WERI-Rb-1 (cell line): ENCODE data around the gene ATP11A.

ENCODE experiments used
- DNase-seq: peaks from one replicate; pipeline ENCODE4 v3.0.0-alpha.2; 2020
- H3K27ac ChIP-seq: fragments of 250-450 bp; sonication (Bioruptor Pico); 2 replicates; pipeline ENCODE4 v1.5.1; 2020; ENCODE audit warnings: mild to moderate bottlenecking, moderate library complexity
- H3K27me3 ChIP-seq: fragments of 250-450 bp; sonication (Bioruptor Pico); 2 replicates; pipeline ENCODE4 v1.5.1; 2021; ENCODE audit warnings: mild to moderate bottlenecking, low read depth, moderate library complexity; ENCODE audit not compliant: insufficient read depth, severe bottlenecking
- H3K36me3 ChIP-seq: fragments of 250-450 bp; sonication (Bioruptor Pico); 2 replicates; pipeline ENCODE4 v1.5.1; 2020; ENCODE audit warnings: mild to moderate bottlenecking, moderate library complexity
- H3K4me3 ChIP-seq: 2 replicates; pipeline ENCODE4 v1.5.1; 2011; ENCODE audit warnings: low read depth, mild to moderate bottlenecking, control low read depth, low read length
- H3K9me3 ChIP-seq: fragments of 250-450 bp; sonication (Bioruptor Pico); 2 replicates; pipeline ENCODE4 v1.5.1; 2021; ENCODE audit warnings: mild to moderate bottlenecking, moderate library complexity; ENCODE audit not compliant: severe bottlenecking
- CTCF ChIP-seq: IDR thresholded peaks from 2 replicates; pipeline ENCODE4 v1.5.1; 2011; ENCODE audit warnings: low read depth, mild to moderate bottlenecking, control low read depth, inconsistent platforms, low read length

The ATP11A gene

GRCh38 chr13:112692104-112692503 is 2.3 kb downstream of the ATP11A start:
- Histone ChIP-seq H3K4me3 (no peak overlapping the region), H3K36me3 (no peaks in the 10 kb centered on the region; the same call in 1 of the 2 replicates), H3K27ac (no peak overlapping the region), H3K27me3 (no peaks in the 10 kb centered on the region), H3K9me3 (no peaks in the 10 kb centered on the region)
- DNase-seq = no peak
- TF ChIP-seq CTCF = no peak

DNA sequence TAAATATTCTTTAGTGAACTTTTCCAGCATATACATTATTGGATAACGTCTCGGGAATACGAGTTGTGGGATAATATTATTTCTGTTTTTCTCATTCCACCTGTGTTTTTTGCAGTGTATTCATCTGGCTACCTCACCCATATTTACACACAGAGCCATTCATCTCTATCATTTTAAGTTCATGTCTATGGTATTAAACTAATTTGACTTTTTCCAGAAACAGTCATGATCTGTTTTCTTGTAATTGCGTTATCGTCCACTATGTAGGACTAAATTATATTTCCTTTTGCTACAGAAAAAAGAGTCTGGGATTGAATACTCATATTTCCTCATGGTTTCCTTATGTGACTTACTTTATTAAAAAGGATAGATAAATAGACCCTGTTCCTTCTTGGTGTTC is 2.7 kb downstream of the ATP11A start:
- H3K27ac ChIP-seq = no peak overlapping the region
- no peak overlapping the region for H3K4me3 ChIP-seq
- H3K36me3 ChIP-seq = no peaks in the 10 kb centered on the region; the same call in 1 of the 2 replicates
- DNase-seq = no peak
- no peaks in the 10 kb centered on the region for H3K9me3 ChIP-seq
- H3K27me3 ChIP-seq = no peaks in the 10 kb centered on the region
- no peak for TF ChIP-seq CTCF

DNA sequence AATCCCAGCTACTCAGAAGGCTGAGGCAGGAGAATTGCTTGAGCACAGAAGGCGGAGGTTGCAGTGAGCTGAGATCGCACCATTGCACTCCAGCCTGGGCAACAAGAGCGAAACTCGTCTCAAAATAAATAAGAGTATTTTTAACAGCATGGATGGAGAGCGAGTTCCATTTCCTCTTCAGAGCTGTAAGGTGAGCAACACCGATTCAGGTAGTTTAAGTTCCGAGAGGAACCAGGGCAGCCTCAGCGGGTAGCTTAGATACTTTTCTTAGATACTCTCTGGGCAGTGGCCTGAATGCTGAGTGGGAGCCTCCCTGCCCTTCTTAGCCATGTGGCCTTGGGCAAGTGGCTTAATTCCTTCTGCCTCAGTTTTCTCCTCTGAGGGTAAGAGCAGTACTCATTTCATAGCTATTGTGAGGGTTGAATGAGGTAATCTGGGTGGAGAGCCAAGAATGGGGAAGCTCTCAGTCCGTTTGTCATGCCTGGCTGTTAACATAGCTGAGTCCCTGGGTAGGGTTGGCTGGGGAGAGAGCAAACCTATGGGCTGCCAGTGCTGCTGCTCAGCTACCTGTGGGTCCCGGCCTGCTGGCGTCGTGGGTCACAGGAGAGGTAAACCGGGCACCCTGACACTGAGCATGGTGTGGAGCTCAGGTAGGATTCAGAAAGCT is 4.1 kb downstream of the ATP11A start:
- Histone ChIP-seq H3K36me3 (no peaks in the 10 kb centered on the region; the same call in 1 of the 2 replicates), H3K27ac (no peak overlapping the region), H3K9me3 (no peaks in the 10 kb centered on the region), H3K4me3 (no peak overlapping the region), H3K27me3 (no peaks in the 10 kb centered on the region)
- no peak for TF ChIP-seq CTCF
- DNase-seq = no peak

- no peak overlapping the region for H3K4me3 ChIP-seq
- no peaks in the 10 kb centered on the region; the same call in 1 of the 2 replicates for H3K36me3 ChIP-seq
- no peaks in the 10 kb centered on the region for H3K9me3 ChIP-seq
- no peak overlapping the region for H3K27ac ChIP-seq
- H3K27me3 ChIP-seq = no peaks in the 10 kb centered on the region
- no peak for TF ChIP-seq CTCF
- peak; percentile 45 for DNase-seq
Observed at GRCh38 chr13:112695121-112695520, 5.3 kb downstream of the ATP11A start.

DNA sequence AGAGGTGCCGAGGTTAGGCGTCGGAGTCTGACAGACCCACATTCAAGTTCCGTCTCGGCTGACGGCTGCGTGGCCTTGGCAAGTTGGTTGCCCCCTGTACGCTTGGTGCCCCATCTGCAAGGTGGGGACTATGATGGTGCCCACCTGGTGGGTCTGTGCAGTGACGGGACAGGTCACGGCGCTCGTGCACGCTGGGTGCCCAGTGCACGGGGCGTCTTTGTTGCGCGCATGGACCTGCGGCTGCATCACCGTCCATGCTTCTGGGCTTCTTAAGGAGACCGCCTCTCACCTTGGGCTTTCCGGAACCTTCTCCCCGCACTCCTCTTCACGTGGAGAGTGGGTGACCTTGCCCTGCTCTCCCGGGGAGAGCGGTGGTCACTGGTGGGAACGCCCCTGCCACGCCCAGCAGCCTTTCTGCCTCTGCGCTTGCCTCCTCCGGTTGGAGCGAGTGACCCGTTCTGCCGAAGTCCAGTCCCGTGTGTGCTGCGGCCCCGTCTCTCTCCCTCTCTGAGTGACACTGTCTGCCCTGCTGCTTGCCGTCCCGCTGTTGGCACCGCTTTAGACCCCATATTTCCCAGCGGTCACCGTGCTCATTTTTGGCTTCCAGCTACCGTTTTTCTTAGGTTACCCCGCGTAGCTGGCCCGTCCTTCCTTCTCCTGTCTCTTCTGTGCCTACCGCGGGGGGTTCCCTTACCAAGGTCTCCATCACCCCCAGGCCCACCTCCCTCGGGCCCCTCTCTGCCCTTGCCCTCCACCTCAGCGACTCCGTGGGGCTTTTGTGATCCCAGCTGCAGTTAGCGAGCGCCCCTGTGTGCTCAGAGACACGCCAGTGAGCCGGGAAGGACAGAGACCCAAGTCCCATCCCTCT is 6.4 kb downstream of the ATP11A start:
- TF ChIP-seq CTCF = no peak
- Histone ChIP-seq H3K27me3 (no peaks in the 10 kb centered on the region), H3K9me3 (no peaks in the 10 kb centered on the region), H3K27ac (no peak overlapping the region), H3K36me3 (peaks cover 2% of the 10 kb centered on the region; the same call in 1 of the 2 replicates), H3K4me3 (no peak overlapping the region)
- DNase-seq = no peak
